HG03108 (cell line): ENCODE data around the gene MACROD2.
A peak's percentile ranks its signal among the peaks of the same experiment; 100 is the strongest.
"Not testable (repeated sequence)": the region's sequence is repeated elsewhere in the genome, so short reads cannot be mapped to it uniquely, and the experiment has no call there.

Source experiments
- ATAC-seq: cut with Tn5 transposase; IDR thresholded peaks from one replicate; pipeline ENCODE4 v1.9.1; 2021; ENCODE audit warnings: moderate library complexity; ENCODE audit not compliant: unreplicated experiment

The MACROD2 gene

GRCh38 chr20:14924433-14924832 is 929.1 kb downstream of the MACROD2 start:
- no peak for ATAC-seq

- ATAC-seq, result no peak
Measured at GRCh38 chr20:14925300-14925699, 930.0 kb downstream of the MACROD2 start.

GRCh38 chr20:14926436-14926835 is 931.1 kb downstream of the MACROD2 start:
- ATAC-seq, result not testable (repeated sequence)

GRCh38 chr20:14928083-14928482 is 932.8 kb downstream of the MACROD2 start:
- ATAC-seq, result no peak

GRCh38 chr20:14929388-14929787 is 934.1 kb downstream of the MACROD2 start:
- no peak for ATAC-seq

GRCh38 chr20:14932040-14932439 is 936.7 kb downstream of the MACROD2 start:
- ATAC-seq, result no peak

- ATAC-seq, result no peak
Measured at GRCh38 chr20:14935285-14935684, 940.0 kb downstream of the MACROD2 start.

- ATAC-seq, result no peak
Measured at GRCh38 chr20:14937021-14937420, 941.7 kb downstream of the MACROD2 start.

GRCh38 chr20:14937846-14938245 is 942.5 kb downstream of the MACROD2 start:
- no peak for ATAC-seq

- ATAC-seq, result no peak
Measured at GRCh38 chr20:14947536-14947935, 952.2 kb downstream of the MACROD2 start.

- ATAC-seq, result no peak
Measured at GRCh38 chr20:14947946-14948345, 952.6 kb downstream of the MACROD2 start.

- ATAC-seq, result no peak
Measured at GRCh38 chr20:14948416-14948815, 953.1 kb downstream of the MACROD2 start.

- ATAC-seq, result no peak
Measured at GRCh38 chr20:14950633-14951032, 955.3 kb downstream of the MACROD2 start.

- ATAC-seq, result peak; percentile 56
Measured at GRCh38 chr20:14951105-14951504, 955.8 kb downstream of the MACROD2 start.

GRCh38 chr20:14951707-14952418 is 956.5 kb downstream of the MACROD2 start:
- no peak for ATAC-seq

GRCh38 chr20:14953736-14954135 is 958.4 kb downstream of the MACROD2 start:
- no peak for ATAC-seq

GRCh38 chr20:14955399-14955798 is 960.1 kb downstream of the MACROD2 start:
- no peak for ATAC-seq

GRCh38 chr20:14956026-14956425 is 960.7 kb downstream of the MACROD2 start:
- no peak for ATAC-seq

- no peak for ATAC-seq
Measured at GRCh38 chr20:14956538-14956937, 961.2 kb downstream of the MACROD2 start.

GRCh38 chr20:14957402-14957801 is 962.1 kb downstream of the MACROD2 start:
- no peak for ATAC-seq

- no peak for ATAC-seq
Measured at GRCh38 chr20:14958626-14959025, 963.3 kb downstream of the MACROD2 start.

GRCh38 chr20:14959506-14960475 is 964.5 kb downstream of the MACROD2 start:
- ATAC-seq, result no peak
